Activated T-helper 1 cell treated with Interleukin-2 at 50 U/mL for 16 hours (primary cell): Measurements from ENCODE around the gene ASS1.

Experiments
- DNase-seq: peaks from one replicate; pipeline ENCODE4 v3.0.0-alpha.2; 2020; ENCODE audit warnings: low read depth

The ASS1 gene

DNA sequence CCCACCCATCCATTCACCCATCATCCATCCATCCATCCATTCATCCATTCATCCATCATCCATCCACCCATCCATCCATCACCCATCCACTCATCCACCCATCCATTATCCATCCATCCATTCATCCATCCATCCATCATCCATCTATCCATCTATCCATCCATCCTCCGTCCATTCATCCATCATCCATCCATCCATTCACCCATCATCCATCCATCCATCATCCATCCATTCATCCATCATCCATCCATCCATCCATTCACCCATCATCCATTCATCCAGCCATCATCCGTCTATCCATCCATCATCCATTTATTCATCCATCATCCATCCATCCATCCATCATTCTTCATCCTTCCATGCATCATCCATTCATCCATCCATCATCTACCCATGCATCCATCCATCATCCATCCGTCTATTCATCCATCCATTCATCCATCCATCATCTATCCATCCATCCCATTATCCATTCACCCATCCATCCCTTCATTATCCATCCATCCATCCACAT, 10.1 kb downstream of the ASS1 start:
- DNase-seq: no peak

DNA sequence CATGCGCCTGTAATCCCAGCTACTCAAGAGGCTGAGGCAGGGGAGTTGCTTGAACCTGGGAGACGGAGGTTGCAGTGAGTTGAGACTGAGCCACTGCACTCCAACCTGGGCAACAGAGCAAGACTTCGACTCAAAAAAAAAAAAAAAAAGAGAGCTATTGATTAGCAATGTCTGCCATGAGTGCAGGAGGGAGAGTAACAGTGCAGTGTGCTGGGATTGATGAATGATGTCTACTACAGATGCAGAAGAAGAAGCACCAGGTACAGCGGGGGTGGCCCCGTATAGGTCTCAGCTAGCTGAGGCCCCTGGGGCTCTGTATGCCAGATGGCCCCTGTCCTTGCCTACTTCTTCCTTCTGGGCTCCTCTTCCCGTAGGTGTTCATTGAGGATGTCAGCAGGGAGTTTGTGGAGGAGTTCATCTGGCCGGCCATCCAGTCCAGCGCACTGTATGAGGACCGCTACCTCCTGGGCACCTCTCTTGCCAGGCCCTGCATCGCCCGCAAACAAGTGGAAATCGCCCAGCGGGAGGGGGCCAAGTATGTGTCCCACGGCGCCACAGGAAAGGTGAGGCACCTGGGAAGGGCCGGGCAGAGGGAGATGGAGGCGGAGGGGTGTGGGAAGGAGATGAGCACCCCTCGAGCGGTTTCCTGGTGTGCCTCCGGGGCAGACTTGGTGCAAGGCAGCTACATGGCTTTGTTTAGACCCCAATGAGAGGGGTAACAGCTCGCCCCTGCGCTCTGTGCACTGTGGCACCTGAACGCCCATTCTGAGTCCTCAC, 13.5 kb downstream of the ASS1 start:
- DNase-seq: no peak

DNA sequence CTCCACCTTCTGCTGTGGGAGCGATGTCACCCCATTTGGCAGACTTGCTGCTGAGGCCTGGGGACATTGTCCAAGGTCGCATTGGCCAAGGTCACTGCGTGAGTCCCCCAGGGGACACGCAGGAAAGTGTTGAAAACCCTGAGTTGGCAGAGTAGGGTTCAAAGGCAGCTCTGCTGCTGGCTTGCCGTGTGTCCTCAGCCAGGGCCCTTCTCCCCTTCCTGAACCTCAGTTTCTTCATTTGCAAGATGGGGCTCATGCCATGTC, 14.0 kb downstream of the ASS1 start:
- no peak for DNase-seq

DNA sequence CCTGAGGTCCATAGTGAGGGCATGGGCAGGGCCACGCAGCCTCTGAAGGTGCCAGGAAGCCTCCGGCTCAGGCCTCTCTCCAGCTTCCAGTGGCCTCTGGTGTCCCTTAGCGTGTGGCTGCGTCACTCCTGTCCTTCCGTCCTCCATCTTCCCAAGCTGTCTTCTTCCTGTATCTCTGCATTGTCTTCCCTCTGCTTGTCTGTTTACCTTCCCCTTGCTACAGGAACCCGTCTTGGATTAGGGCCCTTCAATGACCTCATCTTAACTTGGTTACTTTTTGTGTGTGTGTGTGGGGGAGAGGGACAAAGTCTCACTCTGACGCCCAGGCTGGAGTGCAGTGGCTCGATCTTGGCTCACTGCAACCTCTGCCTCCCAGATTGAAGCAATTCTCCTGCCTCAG, 14.4 kb downstream of the ASS1 start:
- no peak for DNase-seq

DNA sequence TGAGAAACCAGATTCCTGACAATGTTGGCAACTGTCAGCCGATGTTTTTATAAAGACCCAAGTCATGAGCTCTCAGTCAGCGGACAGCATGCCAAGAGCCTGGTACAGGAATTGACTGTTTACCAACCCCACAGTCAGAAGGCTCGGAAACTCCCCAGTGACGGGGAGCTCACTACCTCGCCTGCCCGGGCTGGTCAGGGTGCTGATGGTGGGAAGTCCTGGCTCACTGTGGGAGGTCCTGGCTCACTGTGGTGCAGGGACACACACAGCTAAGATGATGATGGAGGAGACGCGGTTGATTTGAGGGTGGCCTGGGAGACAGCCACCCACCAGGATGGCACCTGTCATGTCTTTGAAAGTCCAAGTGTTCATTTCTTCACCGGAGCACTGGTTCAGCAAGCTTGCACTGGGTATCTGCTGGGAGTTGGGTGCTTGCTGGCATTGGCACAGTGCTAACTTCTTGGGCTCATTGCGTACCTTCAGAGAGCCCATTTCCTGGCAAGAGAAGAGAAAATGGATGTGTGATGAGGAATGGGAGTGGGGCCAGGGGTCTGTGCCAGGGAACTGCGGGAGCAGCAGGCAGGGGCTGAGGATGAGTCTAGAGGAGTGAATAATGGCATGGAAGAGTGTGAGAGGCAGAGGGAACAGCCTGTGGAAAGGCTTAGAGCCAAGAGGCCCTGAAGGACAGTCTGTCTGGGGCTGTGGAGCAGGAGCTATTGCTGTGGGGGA, 15.3 kb downstream of the ASS1 start:
- no peak for DNase-seq

DNA sequence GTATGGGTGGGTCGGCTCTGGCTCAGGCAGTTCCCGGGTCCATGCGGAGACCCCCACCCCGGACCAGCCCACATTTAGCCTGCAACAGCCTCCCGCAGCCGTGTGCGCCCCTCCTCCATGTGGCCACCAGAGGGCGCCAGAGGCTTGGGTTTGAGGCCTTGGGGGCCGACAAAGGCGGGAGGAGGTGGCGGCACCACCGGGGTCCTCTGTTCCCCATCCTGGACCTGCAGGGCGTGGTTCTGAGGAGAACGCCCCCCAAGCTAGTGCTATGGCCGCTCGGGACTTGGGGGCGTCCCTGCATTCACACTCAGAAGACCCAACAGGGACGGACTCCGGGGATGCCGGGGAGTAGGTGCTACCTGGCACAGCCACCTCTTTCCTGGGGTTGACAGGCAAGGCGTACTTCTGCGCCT, 16.5 kb downstream of the ASS1 start:
- DNase-seq: peak; percentile 46

DNA sequence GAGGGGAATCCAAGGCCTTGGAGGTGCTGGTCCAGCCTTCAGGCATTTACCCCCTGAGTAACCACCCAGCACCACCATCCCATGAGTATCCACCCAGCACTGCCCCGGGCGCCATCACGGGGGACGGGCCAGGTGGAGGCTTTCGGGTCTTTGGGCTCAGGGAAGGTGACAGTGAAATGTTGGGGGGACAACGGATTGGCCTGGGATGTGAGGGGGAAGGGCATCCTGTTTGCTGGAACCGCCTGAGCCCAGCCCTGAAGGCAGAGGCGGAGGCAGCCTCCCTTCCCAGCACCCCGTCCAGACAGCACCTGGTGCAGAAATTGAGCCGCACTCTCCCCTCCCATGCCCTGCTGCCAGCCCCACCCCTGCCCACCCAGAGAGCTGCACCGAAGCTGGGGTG, 17.0 kb downstream of the ASS1 start:
- no peak for DNase-seq

DNA sequence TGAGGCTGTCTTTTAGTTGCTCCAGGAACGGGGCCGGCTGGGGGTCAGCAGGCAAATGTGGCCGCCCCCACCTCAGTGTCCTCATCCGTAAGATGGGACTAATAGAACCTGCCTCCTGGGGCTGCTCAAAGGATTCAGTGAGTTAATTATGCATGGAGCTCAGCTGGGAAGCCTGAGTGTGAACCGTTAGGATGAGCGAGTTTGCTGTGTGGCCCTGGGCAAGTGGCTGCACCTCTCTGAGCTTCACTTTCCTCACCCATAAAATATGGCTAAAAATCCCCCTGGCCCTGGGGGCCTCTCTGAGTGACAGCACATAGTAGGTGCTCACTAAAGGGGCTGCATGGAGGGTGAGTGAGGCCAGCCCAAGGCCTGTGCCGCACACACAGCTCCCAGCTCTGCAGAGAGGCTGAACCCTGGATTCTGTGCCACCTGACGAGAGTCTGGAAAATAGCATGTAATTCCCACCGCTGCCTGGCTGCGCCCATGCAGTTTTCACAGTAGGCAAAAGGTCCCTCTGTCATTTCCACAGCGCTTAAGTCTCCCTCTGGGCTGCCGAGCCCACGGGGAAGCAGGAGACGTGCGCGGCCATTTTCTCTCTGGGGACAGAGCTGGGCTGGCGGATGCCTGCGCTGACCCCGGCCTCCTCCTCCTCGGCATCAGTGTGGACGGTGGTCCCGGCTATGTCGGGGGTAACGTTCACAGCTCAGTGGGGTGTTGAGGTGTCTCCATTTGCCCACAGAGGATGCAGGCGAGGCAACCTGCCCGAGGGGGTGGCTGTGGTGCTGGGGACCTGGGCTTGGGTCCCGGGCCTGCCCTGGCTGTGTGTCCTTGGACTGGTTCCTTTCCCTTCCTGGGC, 18.2 kb downstream of the ASS1 start:
- no peak for DNase-seq

DNA sequence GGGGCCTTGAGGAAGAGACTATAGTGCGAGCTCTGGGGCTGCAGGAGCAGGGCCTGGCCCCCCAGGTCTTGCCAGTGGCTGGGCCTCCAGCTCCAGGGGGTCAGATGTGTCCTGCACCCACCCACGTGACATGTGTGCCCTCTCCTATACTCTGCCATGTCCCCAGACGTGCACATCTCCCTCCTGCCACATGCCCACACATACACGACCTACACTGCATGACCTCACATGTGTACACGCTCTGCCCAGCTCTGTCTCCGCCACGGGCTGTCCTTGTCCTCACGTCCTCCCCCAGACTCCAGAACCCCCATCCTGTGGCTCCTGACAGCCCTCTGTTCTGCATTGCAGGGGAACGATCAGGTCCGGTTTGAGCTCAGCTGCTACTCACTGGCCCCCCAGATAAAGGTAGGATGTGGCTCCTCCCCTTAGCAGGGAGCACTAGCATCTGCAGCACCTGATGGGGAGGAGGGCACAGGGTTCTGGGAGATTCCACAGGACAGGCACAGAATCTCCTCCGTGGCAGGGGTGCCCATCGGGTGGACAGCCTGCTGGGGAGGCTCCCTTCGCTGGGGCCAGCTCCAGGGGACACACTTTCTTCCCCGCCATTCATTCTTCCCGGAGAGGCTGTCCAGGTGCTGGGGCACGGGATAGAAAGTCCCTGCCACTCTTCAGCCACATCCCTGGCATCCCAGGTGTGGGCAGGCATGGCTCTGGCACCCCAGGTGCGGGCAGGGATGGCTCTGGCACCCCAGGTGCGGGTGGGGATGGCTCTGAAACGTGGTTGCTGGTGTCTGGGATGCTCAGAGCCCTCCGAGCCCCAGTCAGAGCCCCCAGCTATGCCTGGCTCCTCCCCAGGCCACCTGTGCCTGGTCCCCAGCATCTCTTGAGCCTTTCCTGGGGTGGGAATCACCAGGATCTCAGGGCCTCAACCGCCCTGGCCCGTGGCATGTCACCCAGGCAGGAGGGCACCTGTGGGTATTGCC, 19.3 kb downstream of the ASS1 start:
- DNase-seq: no peak

DNA sequence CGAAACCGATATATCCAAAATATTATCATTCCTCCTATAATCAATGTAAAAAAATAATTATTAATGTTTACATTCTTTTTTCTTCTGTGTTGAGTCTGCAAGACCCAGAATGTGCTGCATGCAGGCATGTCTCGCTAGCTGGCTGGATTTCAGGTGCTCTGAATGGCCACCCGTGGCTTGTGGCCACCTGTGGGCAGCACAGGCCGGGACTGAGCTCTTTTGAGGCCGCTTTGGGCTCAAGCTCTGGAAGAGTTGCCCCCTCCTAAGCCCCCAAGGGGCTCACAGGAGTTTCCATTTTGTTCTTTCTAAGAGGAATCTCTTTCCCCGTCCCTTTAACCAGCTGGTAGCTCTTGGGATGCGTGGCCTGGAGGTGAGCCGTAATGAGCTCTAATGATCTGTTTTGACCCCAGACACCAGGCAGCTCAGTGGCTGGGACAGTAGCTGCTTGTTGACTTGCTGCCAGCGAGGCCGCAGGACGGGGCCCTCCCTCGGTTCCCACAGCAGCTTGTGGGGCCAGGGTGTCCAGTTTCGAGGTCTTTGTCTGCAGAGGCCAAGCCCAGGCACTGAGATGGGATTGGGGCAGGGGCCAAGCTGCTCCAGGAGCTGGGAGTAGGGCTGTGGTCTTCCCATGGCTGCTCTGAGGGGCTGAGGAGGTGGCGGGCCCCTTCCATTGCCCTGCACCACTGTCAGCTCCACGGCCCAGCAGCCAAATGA, 20.8 kb downstream of the ASS1 start:
- DNase-seq: no peak

DNA sequence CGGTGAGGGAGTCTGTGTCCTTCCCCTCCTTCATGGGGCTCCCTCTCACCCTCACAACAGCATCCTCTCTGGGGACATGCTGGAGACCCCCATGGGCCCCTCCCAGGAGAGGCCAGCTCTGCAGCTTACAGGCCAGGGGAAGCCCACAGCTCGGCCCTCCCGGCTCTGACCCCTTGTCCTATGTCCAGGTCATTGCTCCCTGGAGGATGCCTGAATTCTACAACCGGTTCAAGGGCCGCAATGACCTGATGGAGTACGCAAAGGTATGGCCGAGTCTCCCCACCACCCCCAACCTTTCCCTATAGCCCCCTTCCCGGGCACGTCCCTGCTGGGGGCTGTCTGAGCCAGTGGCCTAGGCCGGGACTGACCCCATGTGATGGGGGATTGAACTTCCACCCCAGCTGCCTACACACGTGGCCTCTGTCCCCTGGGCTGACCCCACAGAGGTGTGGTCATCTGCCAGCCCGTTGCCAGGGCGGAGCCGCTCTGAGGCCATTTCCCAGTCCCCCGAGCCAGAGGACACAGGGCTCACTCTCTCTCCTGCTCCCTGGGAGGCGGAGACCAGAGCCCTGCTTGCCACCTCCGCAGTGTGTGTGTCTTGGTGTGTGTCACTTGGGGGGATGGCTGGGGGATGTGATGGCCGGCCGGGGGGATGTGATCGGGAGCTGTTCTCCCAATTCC, 21.9 kb downstream of the ASS1 start:
- no peak for DNase-seq

DNA sequence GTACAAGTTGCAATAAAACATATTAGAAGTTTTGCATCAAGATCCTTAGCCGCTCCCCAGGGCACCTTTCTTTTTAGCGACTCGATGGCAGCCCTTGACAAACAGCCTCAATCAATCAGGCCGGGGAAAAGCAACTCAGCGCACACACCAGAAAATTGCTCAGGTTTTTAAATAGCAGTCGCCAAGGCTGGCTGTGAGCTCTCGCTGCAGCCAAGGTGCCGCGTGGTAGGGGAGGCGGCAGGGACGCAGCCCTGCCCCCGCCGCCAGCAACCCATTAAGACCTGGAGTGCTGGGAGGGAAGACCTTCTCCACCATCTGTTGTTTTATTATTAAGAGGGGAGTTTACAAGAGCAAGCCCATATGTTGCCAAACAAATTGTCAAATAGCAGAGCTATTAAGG, 22.6 kb downstream of the ASS1 start:
- DNase-seq: no peak

DNA sequence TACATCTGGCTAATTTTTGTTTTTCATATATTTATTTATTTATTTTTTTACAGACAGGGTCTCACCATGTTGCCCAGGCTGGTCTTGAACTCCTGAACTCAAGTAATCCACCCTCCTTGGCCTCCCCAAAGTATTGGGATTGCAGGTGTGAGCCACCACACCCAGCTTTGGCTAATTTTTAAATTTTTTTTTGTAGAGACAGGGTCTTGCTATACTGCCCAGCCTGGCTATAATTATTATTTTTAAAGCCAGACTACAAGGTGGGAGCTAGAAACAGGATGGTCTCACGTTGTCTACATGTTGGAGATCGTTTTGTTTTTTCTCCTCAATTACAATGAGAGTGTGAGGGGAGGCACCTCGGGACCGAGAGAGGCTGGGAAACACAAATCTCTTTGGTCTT, 23.8 kb downstream of the ASS1 start:
- DNase-seq: no peak

DNA sequence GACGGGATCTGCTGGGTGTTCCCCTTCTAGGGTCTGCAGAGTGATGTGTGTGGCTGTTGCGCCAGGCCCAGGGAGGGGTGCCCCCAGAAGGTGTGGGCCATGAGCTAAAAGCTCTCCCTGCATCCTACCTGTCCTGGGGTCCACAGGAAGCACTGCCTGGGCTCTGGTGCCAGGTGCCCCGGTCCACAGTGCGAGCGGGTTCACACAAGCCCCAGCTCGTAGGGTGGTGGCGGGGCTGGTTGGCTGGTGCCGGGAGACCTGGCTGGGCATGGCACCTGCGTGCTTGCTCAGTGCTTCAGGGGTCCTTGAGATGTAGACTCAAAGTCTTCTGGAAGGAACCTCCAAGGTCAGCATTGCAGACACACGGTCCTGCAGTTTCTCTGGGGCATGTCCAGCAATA, 25.5 kb downstream of the ASS1 start:
- DNase-seq: no peak

DNA sequence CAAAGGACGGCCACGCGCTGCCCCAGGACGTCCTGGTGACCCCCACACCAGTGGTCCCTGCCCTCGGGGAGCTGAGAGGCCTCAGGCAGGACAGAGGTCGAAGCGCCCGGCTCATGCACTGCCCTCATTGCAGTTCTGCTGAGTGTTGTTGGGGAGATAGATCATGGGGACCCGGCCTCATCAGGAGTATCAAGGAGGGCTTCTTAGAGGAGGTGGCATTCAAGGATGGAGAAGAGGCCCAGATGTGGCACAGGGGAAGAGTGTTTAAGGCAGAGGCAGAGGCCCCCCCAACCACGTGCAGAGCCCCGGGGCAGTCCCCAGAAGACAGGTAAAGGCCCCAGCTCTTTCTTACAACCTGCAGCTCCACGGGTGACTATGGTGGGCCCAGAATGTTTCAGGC, 26.2 kb downstream of the ASS1 start:
- DNase-seq: no peak

DNA sequence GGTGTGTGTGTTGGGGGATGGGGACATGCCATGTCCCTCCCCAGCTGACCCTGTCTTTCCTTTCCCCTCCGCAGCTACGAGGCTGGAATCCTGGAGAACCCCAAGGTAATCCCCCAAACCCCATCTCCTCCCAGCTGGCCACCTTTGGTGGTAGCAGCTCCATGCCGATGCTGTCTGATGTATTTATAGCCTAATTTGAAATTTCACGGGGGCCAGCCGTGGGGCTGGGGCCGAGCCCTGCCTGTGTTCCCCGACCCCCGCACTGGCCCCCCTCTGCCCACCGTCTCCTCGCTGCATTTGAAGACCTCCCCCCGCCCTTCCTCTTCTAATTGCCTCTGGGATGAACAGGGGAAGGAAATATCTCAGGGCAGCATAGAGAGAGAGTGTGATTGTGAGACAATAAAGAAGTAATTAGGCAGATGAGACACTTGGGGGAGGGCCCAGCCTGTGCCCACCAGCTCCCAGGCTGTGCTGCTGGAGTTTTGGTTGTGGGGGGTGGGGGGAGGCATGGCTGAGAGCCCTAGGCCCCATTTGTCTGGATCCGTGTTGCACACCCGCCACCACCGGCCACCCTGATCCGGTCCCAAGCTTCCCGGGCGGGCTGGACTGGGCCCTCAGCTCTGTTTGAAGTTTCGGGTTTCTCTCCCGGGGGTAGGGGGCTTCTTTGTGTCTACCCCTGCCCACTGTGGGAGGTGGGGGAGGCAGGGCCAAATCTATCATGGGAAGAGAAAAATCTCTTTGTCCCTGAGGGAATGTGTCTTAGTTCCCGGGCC, 26.8 kb downstream of the ASS1 start:
- DNase-seq: no peak

DNA sequence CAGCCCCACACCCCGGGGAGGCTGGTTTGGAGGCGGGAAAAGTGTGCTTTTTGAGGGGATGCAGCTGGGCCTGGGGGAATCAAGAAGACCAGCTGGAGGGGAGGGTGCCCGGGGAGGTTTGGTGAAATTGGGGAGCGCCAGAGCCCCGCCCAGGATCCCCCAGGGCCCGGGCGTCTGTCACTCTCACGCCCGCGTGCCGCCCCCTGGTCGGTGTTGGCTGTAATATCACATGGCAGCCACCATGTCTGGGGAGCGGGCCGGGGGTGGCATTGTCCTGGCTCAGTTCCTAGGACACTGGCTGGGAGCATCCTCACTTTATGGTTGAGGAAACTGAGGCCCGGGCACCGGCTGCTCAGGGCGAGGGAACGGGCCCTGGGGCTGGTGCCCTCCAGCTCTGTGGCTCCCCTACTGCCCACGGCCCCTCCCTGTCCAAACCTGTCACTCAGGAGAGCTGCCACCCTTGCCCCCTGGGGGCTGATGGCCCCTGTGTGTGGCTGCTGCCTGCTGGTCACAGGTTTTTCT, 27.5 kb downstream of the ASS1 start:
- no peak for DNase-seq

DNA sequence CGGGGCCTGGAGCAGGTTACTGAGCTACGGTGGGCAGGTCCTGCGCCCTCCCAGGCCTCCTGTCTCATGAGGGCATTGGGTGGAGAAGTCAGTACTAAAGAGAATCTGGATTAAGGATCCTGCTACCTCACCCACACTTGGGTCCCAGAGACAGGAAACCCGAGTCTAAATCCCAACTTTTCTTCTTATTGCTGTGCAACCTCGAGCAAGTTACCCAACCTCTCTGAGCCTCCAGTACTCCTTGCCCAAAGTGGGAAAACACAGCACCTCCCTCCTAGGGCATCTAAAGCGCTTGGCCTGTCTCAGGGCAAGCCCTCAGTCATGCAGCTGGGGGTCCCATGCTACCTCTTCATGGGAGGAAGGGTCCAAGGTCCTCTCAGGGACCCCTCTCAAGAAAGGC, 28.2 kb downstream of the ASS1 start:
- no peak for DNase-seq

DNA sequence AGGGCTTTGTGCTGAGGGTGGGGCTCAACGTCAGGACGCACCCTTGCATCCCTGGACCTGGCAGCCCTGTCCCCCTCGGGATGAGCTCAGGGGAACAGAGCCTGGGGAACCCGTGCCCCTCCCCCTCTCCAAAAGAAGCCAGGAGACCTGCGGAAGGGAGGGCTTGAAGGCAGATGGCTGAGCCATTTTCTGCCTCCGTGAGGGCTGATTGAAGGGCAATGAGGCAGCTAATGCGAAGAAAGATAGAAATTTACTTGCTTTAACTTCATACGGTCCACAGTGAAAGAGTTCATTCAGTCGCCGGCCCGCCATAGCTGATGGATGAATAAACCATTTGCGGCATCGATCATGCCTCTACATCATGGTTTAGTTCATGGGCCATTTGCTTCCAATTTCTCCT, 28.8 kb downstream of the ASS1 start:
- no peak for DNase-seq
